ENCODE results near the gene ANKRD34C.
A peak's percentile ranks its signal among the peaks of the same experiment; 100 is the strongest.

Gene ANKRD34C

GRCh38 chr15:79282371-79283251, at the start of gene ANKRD34C:
Gene ANKRD34C, plus strand, starts transcription at chr15:79282722. Its CDS starts 10,563 bp downstream, at chr15:79293285.
- DNase-seq = no peak

- no peak for DNase-seq
These were observed 49.3 kb upstream of the ANKRD34C start for GRCh38 chr15:79233236-79233635.

GRCh38 chr15:79240036-79240435, 42.5 kb upstream of the ANKRD34C start:
- DNase-seq = no peak

- no peak for DNase-seq
These were observed 38.8 kb upstream of the ANKRD34C start for GRCh38 chr15:79243723-79244122.

GRCh38 chr15:79244876-79245275, 37.6 kb upstream of the ANKRD34C start:
- no peak for DNase-seq

GRCh38 chr15:79248183-79248582, 34.3 kb upstream of the ANKRD34C start:
- DNase-seq = no peak

- DNase-seq = no peak
These were observed 25.1 kb upstream of the ANKRD34C start for GRCh38 chr15:79257454-79257853.

- no peak for DNase-seq
These were observed 20.7 kb upstream of the ANKRD34C start for GRCh38 chr15:79261836-79262235.

GRCh38 chr15:79265167-79265566, 17.4 kb upstream of the ANKRD34C start:
- no peak for DNase-seq

- DNase-seq = no peak
These were observed 16.4 kb upstream of the ANKRD34C start for GRCh38 chr15:79265987-79266579.

- DNase-seq = no peak
These were observed 928 bp downstream of the ANKRD34C start for GRCh38 chr15:79283252-79284048.

- peak; percentile 37 for DNase-seq
These were observed 8.2 kb downstream of the ANKRD34C start for GRCh38 chr15:79290642-79291275.

- no peak for DNase-seq
These were observed 9.5 kb downstream of the ANKRD34C start for GRCh38 chr15:79292011-79292410.

- no peak for DNase-seq
These were observed 11.6 kb downstream of the ANKRD34C start for GRCh38 chr15:79294075-79294474.

GRCh38 chr15:79296583-79296982, 14.1 kb downstream of the ANKRD34C start:
- no peak for DNase-seq

GRCh38 chr15:79299126-79299840, 16.8 kb downstream of the ANKRD34C start:
- DNase-seq = no peak

GRCh38 chr15:79299841-79300235, 17.3 kb downstream of the ANKRD34C start:
- no peak for DNase-seq

- no peak for DNase-seq
These were observed 24.7 kb downstream of the ANKRD34C start for GRCh38 chr15:79307251-79307650.

GRCh38 chr15:79308874-79309273, 26.4 kb downstream of the ANKRD34C start:
- DNase-seq = no peak

- peak; percentile 2 for DNase-seq
These were observed 28.1 kb downstream of the ANKRD34C start for GRCh38 chr15:79310612-79310984.

- DNase-seq = peak; percentile 89
These were observed 28.7 kb downstream of the ANKRD34C start, which contains the start of gene TMED3 for GRCh38 chr15:79310985-79311900. Gene TMED3, plus strand, starts transcription at chr15:79311112. Its CDS starts 138 bp downstream, at chr15:79311250.
